Astrocyte of the cerebellum (primary cell): Measurements from ENCODE around the gene MSH2.
"Not testable (repeated sequence)": the region's sequence is repeated elsewhere in the genome, so short reads cannot be mapped to it uniquely, and the experiment has no call there.

Experiments
- DNase-seq: peaks from one replicate; pipeline ENCODE4 v3.0.0-alpha.2; 2011; ENCODE audit warnings: low read depth
- H3K4me3 ChIP-seq: 2 replicates; pipeline ENCODE4 v1.5.1; 2011; ENCODE audit warnings: mild to moderate bottlenecking, low read depth, low read length, moderate library complexity
- in situ Hi-C: cut with HindIII; loops from 2 replicates; pipeline ENCODE4 v1.10.0; 2017; ENCODE audit warnings: low sequenced_read_pairs
- TF ChIP-seq, protein P1 (sequence below): IDR thresholded peaks from 2 replicates; pipeline ENCODE4 v1.5.1; 2012; ENCODE audit warnings: low read length, low read depth, moderate library complexity, mild to moderate bottlenecking; ENCODE audit errors: missing control alignments

The MSH2 gene

GRCh38 chr2:47405757-47406156 lies 2.8 kb downstream of the MSH2 start:
- in situ Hi-C loops, result no loop called here
- no peak for DNase-seq
- TF ChIP-seq, protein P1, sequence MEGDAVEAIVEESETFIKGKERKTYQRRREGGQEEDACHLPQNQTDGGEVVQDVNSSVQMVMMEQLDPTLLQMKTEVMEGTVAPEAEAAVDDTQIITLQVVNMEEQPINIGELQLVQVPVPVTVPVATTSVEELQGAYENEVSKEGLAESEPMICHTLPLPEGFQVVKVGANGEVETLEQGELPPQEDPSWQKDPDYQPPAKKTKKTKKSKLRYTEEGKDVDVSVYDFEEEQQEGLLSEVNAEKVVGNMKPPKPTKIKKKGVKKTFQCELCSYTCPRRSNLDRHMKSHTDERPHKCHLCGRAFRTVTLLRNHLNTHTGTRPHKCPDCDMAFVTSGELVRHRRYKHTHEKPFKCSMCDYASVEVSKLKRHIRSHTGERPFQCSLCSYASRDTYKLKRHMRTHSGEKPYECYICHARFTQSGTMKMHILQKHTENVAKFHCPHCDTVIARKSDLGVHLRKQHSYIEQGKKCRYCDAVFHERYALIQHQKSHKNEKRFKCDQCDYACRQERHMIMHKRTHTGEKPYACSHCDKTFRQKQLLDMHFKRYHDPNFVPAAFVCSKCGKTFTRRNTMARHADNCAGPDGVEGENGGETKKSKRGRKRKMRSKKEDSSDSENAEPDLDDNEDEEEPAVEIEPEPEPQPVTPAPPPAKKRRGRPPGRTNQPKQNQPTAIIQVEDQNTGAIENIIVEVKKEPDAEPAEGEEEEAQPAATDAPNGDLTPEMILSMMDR, result no peak
- no peak overlapping the region for H3K4me3 ChIP-seq

DNA sequence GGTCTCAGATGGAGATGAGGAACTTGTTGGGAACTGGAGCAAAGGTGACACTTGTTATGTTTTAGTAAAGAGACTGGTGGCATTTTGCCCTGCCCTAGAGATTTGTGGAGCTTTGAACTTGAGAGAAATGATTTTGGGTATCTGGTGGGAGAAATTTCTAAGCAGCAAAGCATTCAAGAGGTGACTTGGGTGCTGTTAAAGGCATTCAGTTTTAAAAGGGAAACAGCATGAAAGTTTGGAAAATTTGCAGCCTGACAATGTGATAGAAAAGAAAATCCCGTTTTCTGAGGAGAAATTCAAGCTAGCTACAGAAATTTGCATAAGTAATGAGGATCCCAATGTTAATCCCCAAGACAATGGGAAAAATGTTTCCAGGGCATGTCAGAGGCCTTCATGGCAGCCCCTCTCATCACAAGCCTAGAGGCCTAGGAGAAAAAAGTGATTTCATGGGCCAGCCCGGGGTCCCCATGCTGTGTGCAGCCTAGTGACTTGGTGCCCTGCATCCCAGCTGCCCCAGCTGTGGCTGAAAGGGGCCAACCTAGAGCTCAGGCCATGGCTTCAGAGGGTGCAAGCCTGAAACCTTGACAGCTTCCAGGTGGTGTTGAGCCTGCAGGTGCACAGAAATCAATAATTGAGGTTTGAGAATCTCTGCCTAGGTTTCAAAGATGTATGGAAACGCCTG lies 3.8 kb downstream of the MSH2 start:
- DNase-seq, H3K4me3 ChIP-seq, in situ Hi-C loops: not testable (repeated sequence)

DNA sequence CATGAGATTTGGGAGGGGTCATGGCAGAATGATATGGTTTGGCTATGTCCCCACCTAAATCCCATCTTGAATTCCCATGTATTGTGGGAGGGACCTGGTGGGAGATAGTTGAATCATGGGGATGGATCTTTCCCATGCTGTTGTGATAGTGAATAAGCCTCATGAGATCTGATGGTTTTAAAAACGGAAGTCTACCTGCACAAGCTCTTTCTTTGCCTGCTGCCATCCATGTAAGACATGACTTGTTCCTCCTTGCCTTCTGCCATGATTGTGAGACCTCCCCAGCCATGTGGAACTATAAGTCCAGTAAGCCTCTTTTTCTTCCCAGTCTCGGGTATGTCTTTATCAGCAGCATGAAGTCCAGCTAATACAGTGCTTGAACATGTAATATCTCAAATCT lies 5.0 kb downstream of the MSH2 start:
- in situ Hi-C loops, H3K4me3 ChIP-seq, DNase-seq: not testable (repeated sequence)

DNA sequence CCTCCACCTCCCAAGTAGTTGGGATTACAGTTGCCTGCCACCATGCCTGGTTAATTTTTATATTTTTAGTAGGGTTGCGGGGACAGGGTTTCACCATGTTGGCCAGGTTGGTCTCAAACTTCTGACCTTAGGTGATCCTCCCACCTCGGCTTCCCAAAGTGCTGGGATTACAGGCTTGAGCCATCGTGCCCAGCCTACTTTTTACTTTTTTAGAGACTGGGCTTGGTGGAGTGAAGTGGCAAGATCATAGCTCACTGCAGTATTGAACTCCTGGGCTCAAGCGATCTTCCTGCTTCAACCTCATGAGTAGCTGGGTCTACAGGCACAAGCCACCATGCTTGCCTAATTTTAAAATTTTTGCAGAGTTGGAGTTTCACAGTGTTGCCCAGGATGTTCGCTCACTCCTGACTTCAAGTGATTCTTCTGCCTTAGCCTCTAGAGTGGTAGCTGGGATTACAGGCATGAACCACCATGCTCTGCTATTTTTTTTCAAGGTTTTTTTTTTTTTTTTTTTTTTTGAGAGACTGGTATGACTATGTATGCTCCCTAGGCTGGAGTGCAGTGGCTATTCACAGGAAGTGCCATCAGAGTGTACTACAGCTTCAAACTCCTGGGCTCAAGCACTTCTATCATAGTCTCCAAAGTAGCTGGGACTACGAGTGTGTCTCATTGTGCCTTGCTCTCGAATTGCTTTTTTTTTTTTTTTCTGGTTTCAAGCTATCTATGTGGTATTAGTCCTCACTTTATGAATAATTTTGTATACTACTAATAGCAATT lies 11.9 kb downstream of the MSH2 start:
- in situ Hi-C loops, result no loop called here
- TF ChIP-seq, protein P1, result no peak
- H3K4me3 ChIP-seq, result no peak overlapping the region
- no peak for DNase-seq

GRCh38 chr2:47420214-47420613 lies 17.3 kb downstream of the MSH2 start:
- DNase-seq, result no peak
- H3K4me3 ChIP-seq, result no peak overlapping the region
- in situ Hi-C loops, result no loop called here
- TF ChIP-seq, protein P1, result no peak

- in situ Hi-C loops, H3K4me3 ChIP-seq, DNase-seq: not testable (repeated sequence)
Observed at GRCh38 chr2:47420683-47421082, 17.7 kb downstream of the MSH2 start.

GRCh38 chr2:47422016-47422415 lies 19.1 kb downstream of the MSH2 start:
- in situ Hi-C loops, result no loop called here
- TF ChIP-seq, protein P1, result no peak
- no peak for DNase-seq
- H3K4me3 ChIP-seq, result no peak overlapping the region

DNA sequence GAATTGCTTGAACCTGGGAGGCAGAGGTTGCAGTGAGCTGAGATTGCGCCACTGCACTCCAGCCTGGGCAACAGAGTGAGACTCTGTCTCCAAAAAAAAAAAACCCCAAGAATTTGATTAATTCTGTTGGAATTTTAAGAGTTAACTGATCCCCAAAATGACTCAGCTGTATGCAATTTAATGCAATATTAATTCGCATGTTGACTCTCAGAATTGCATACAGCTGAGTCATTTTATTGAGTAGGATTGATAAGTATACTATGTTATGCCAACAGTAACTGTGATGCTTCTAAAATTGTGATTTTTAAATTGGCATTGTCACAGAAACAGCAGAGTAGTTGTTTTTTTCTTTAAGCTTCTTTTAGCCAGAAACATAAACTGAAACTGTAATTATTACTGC lies 19.6 kb downstream of the MSH2 start:
- DNase-seq, result no peak

More for the DNA sequence above, 19.6 kb downstream of the MSH2 start:
- TF ChIP-seq, protein P1, result no peak
- no peak overlapping the region for H3K4me3 ChIP-seq
- in situ Hi-C loops, result no loop called here
